ENCODE data around the gene MAP3K21. TPM values are rescaled to one million over a fixed set of nuclear protein-coding genes. Genes with fewer than 3 reads are reported as not detected.
A peak's percentile ranks its signal among the peaks of the same experiment; 100 is the strongest.

Gene MAP3K21
- total and polyA plus RNA-seq, 7 experiments from 2014 or later = 0.12 to 1.0 (median 0.82) TPM

GRCh38 chr1:233300326-233300725 is 27.2 kb upstream of the MAP3K21 start:
- Histone ChIP-seq H3K4me3 (ENCODE audit: low read length) (no peak overlapping the region), H3K4me1 (ENCODE audit: control insufficient read depth in 2 of 2, insufficient read depth in 2 of 2, low read length in 2 of 2) (peaks cover 0 to 4% of the 10 kb centered on the region in 2 donors), H3K36me3 (ENCODE audit: control insufficient read depth in 2 of 3, insufficient read depth in 3 of 3, low read length in 3 of 3) (no peaks in the 10 kb centered on the region), H3K27ac (ENCODE audit: low read depth, low read length) (no peak overlapping the region), H3K27me3 (ENCODE audit: control insufficient read depth in 2 of 2, insufficient read depth in 2 of 2, low read length in 2 of 2) (no peaks in the 10 kb centered on the region), H3K9me3 (ENCODE audit: control insufficient read depth in 2 of 3, low read length in 3 of 3) (no peaks in the 10 kb centered on the region)
- POLR2A ChIA-PET = no interaction called here
- no peaks in the 10 kb centered on the region for H3K9me3 Mint-ChIP-seq
- DNase-seq = no peak
- intact Hi-C loops (cut with micrococcal nuclease) = no loop called here
- H3K36me3 Mint-ChIP-seq = no peaks in the 10 kb centered on the region
- H3K4me1 Mint-ChIP-seq = peaks cover 6 to 9% (median 6%) of the 10 kb centered on the region in 7 donors
- H3K4me3 Mint-ChIP-seq = no peak overlapping the region
- ATAC-seq = no peak
- peaks cover 0 to 23% (median 9%) of the 10 kb centered on the region in 5 donors for H3K27me3 Mint-ChIP-seq
- CTCF ChIA-PET = interaction anchor here (1.0 to 1.6 kb wide), 2 partner anchors 16 to 491 kb away, joined by 3 to 4 read pairs; no protein-coding TSS in a partner anchor
- no peak overlapping the region for H3K27ac Mint-ChIP-seq

- Mint-ChIP-seq H3K27me3 (peaks cover 9 to 46% (median 19%) of the 10 kb centered on the region in 5 donors), H3K36me3 (no peaks in the 10 kb centered on the region), H3K27ac (no peak overlapping the region), H3K4me3 (no peak overlapping the region), H3K9me3 (no peaks in the 10 kb centered on the region), H3K4me1 (no peaks in the 10 kb centered on the region)
- Histone ChIP-seq H3K4me3 (ENCODE audit: low read length) (no peak overlapping the region), H3K9me3 (ENCODE audit: control insufficient read depth in 2 of 3, low read length in 3 of 3) (no peaks in the 10 kb centered on the region), H3K27me3 (ENCODE audit: control insufficient read depth in 2 of 2, insufficient read depth in 2 of 2, low read length in 2 of 2) (no peaks in the 10 kb centered on the region), H3K36me3 (ENCODE audit: control insufficient read depth in 2 of 3, insufficient read depth in 3 of 3, low read length in 3 of 3) (no peaks in the 10 kb centered on the region), H3K4me1 (ENCODE audit: control insufficient read depth in 2 of 2, insufficient read depth in 2 of 2, low read length in 2 of 2) (no peaks in the 10 kb centered on the region), H3K27ac (ENCODE audit: low read depth, low read length) (no peak overlapping the region)
- peak; percentile 61 for ATAC-seq
- ChIA-PET POLR2A (no interaction called here), CTCF (interaction anchor here (0.7 to 1.4 kb wide), 7 partner anchors 8 to 487 kb away, joined by 3 to 7 read pairs (median 4); no protein-coding TSS in a partner anchor)
- intact Hi-C loops (cut with micrococcal nuclease) = loop anchor here (1.0 to 2.0 kb wide), 6 partner anchors 60 to 1006 kb away; no protein-coding TSS in a partner anchor
- DNase-seq = peak in 5 of 9 donors; percentile 17 to 41 (median 33)
Measured at GRCh38 chr1:233304489-233305102, 22.9 kb upstream of the MAP3K21 start.

DNA sequence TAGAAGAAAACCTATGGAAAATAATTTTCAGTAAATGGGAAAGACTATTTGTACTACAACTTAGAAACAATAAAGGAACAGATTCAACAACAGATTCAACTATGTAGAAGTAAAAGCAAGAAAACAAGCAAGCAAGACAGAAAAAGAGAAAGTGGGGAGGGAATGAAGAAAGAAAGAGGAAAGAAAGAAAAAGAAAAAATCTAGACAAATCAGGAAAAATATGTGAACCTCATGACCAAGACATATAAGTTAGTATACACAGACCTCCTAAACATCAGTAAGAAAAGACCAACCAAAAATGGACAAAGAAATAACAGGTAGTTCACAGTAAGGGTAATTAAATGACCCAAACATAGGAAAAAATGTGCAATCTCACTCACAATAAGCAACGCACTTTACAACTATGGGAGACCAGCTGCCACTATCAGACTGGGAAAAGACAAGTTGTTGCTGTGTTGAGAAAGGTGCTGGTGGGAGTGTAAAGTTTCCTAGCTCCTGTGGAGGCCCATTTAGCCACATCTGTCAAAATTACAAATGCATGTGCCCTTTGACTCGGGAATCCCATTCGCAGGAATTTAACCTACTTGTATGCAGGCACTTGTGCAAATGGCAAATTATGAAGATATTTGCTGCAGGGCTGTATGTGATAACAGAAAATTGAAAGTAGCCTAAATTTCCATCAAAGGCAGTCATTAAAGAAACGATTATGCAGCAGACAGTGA is 13.9 kb upstream of the MAP3K21 start:
- no peaks in the 10 kb centered on the region for H3K4me1 ChIP-seq (ENCODE audit: control insufficient read depth in 2 of 2, insufficient read depth in 2 of 2, low read length in 2 of 2)
- intact Hi-C loops (cut with micrococcal nuclease) = no loop called here
- H3K27ac ChIP-seq (ENCODE audit: low read depth, low read length) = no peak overlapping the region
- no peaks in the 10 kb centered on the region for H3K36me3 Mint-ChIP-seq
- no peak overlapping the region for H3K27ac Mint-ChIP-seq
- ATAC-seq (no peak), DNase-seq (no peak)
- no peak overlapping the region for H3K4me3 ChIP-seq (ENCODE audit: low read length)
- no peaks in the 10 kb centered on the region for H3K9me3 Mint-ChIP-seq
- POLR2A ChIA-PET = no interaction called here
- no peak overlapping the region for H3K4me3 Mint-ChIP-seq
- H3K36me3 ChIP-seq (ENCODE audit: control insufficient read depth in 2 of 3, insufficient read depth in 3 of 3, low read length in 3 of 3) = no peaks in the 10 kb centered on the region
- peaks cover 0 to 64% (median 0%) of the 10 kb centered on the region in 5 donors for H3K27me3 Mint-ChIP-seq
- no peaks in the 10 kb centered on the region for H3K9me3 ChIP-seq (ENCODE audit: control insufficient read depth in 2 of 3, low read length in 3 of 3)
- CTCF ChIA-PET = no interaction called here
- no peaks in the 10 kb centered on the region for H3K4me1 Mint-ChIP-seq
- H3K27me3 ChIP-seq (ENCODE audit: control insufficient read depth in 2 of 2, insufficient read depth in 2 of 2, low read length in 2 of 2) = no peaks in the 10 kb centered on the region

DNA sequence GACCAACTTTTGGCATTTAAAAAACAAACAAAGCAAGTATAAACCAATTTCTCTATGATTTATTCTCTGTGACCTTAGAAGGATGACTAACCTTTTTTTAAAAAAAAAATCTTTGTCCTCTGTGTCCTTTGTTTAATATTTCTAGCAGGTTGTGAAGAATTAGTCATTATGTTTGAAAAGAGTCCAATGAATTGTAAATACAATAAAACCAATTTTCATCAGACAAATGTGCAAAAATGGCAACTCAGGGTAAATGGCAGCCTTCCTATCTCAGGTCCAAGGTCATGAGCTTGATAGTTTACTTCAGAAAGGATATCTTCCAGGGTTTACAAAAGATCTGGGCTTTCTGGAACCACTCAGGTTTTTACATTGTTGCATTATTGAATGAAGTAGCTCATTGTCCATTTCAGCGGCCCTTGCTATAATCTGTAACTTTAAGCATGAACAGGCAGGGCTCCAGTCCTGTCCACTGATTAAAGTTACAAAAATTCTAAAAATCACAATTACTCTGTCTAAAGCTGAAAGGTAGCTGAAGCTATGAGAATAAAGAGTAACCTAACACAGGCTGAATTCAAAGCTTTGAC is 11.7 kb upstream of the MAP3K21 start:
- Mint-ChIP-seq H3K27me3 (peaks cover 0 to 69% (median 7%) of the 10 kb centered on the region in 5 donors), H3K4me3 (no peak overlapping the region), H3K9me3 (no peaks in the 10 kb centered on the region), H3K36me3 (no peaks in the 10 kb centered on the region), H3K4me1 (no peaks in the 10 kb centered on the region), H3K27ac (no peak overlapping the region)
- no peak for ATAC-seq
- Histone ChIP-seq H3K36me3 (ENCODE audit: control insufficient read depth in 2 of 3, insufficient read depth in 3 of 3, low read length in 3 of 3) (no peaks in the 10 kb centered on the region), H3K9me3 (ENCODE audit: control insufficient read depth in 2 of 3, low read length in 3 of 3) (no peaks in the 10 kb centered on the region), H3K27ac (ENCODE audit: low read depth, low read length) (no peak overlapping the region), H3K4me1 (ENCODE audit: control insufficient read depth in 2 of 2, insufficient read depth in 2 of 2, low read length in 2 of 2) (no peaks in the 10 kb centered on the region), H3K27me3 (ENCODE audit: control insufficient read depth in 2 of 2, insufficient read depth in 2 of 2, low read length in 2 of 2) (no peaks in the 10 kb centered on the region), H3K4me3 (ENCODE audit: low read length) (no peak overlapping the region)
- DNase-seq = no peak
- intact Hi-C loops (cut with micrococcal nuclease) = no loop called here
- ChIA-PET POLR2A (no interaction called here), CTCF (interaction anchor here (1.4 kb wide), 2 partner anchors 11 to 15 kb away, joined by 3 to 7 read pairs; no protein-coding TSS in a partner anchor)

- H3K4me1 Mint-ChIP-seq = no peaks in the 10 kb centered on the region
- no peak overlapping the region for H3K27ac ChIP-seq (ENCODE audit: low read depth, low read length)
- H3K4me1 ChIP-seq (ENCODE audit: control insufficient read depth in 2 of 2, insufficient read depth in 2 of 2, low read length in 2 of 2) = no peaks in the 10 kb centered on the region
- no peaks in the 10 kb centered on the region for H3K9me3 ChIP-seq (ENCODE audit: control insufficient read depth in 2 of 3, low read length in 3 of 3)
- no peaks in the 10 kb centered on the region for H3K9me3 Mint-ChIP-seq
- no peak overlapping the region for H3K4me3 ChIP-seq (ENCODE audit: low read length)
- no peaks in the 10 kb centered on the region for H3K36me3 ChIP-seq (ENCODE audit: control insufficient read depth in 2 of 3, insufficient read depth in 3 of 3, low read length in 3 of 3)
- peaks cover 0 to 67% (median 7%) of the 10 kb centered on the region in 5 donors for H3K27me3 Mint-ChIP-seq
- CTCF ChIA-PET = interaction anchor here (1.4 kb wide), 2 partner anchors 12 to 15 kb away, joined by 3 to 7 read pairs; no protein-coding TSS in a partner anchor
- DNase-seq = no peak
- intact Hi-C loops (cut with micrococcal nuclease) = no loop called here
- no peak overlapping the region for H3K27ac Mint-ChIP-seq
- POLR2A ChIA-PET = no interaction called here
- H3K4me3 Mint-ChIP-seq = no peak overlapping the region
- no peaks in the 10 kb centered on the region for H3K36me3 Mint-ChIP-seq
- no peak for ATAC-seq
- no peaks in the 10 kb centered on the region for H3K27me3 ChIP-seq (ENCODE audit: control insufficient read depth in 2 of 2, insufficient read depth in 2 of 2, low read length in 2 of 2)
Measured at GRCh38 chr1:233316473-233316872, 11.1 kb upstream of the MAP3K21 start.

DNA sequence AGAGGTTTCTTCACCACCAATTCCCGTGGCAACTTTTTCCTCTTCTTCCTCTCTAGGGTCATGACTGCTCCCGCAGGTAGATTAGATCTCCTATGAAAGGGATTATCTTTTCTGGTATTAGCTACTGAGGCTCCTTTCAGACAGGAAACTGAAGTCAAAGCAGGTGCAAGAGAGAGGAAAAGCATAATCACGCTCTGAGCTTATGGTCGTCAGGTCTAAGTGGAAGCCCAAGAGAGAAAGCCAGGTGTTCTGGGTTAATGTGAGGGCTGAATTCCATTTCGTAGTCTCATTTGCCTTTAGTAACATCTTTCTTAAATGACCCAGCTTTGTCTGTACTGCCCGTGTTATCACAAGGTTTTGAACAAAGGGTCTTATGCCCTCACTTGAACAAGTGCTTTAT is 8.3 kb upstream of the MAP3K21 start:
- CTCF ChIA-PET = interaction anchor here (1.2 kb wide), 1 partner anchor 12 kb away, joined by 3 read pairs; no protein-coding TSS in a partner anchor
- no peak for ATAC-seq
- H3K4me3 Mint-ChIP-seq = no peak overlapping the region
- no peaks in the 10 kb centered on the region for H3K4me1 Mint-ChIP-seq
- Histone ChIP-seq H3K27ac (ENCODE audit: low read depth, low read length) (no peak overlapping the region), H3K9me3 (ENCODE audit: control insufficient read depth in 2 of 3, low read length in 3 of 3) (no peaks in the 10 kb centered on the region), H3K36me3 (ENCODE audit: control insufficient read depth in 2 of 3, insufficient read depth in 3 of 3, low read length in 3 of 3) (no peaks in the 10 kb centered on the region), H3K4me3 (ENCODE audit: low read length) (no peak overlapping the region), H3K27me3 (ENCODE audit: control insufficient read depth in 2 of 2, insufficient read depth in 2 of 2, low read length in 2 of 2) (no peaks in the 10 kb centered on the region), H3K4me1 (ENCODE audit: control insufficient read depth in 2 of 2, insufficient read depth in 2 of 2, low read length in 2 of 2) (no peaks in the 10 kb centered on the region)
- H3K27me3 Mint-ChIP-seq = peaks cover 0 to 66% (median 12%) of the 10 kb centered on the region in 5 donors
- intact Hi-C loops (cut with micrococcal nuclease) = no loop called here
- H3K27ac Mint-ChIP-seq = no peak overlapping the region
- no peak for DNase-seq
- H3K36me3 Mint-ChIP-seq = no peaks in the 10 kb centered on the region
- POLR2A ChIA-PET = no interaction called here
- no peaks in the 10 kb centered on the region for H3K9me3 Mint-ChIP-seq

All from naive thymus-derived CD4-positive, alpha-beta T cell (primary cell).